Smooth muscle cell (in vitro differentiated cells): ENCODE measurements around the gene PANK1. TPM values are rescaled to one million over a fixed set of nuclear protein-coding genes. Genes with fewer than 3 reads are reported as not detected.

Experiments
- DNase-seq: peaks from one replicate; lab custom pipeline; 2025; ENCODE audit not compliant: unreplicated experiment; lab: John Stamatoyannopoulos, UW
- H2AFZ ChIP-seq: fragments of 200-600 bp; sonication (generic); 2 replicates; pipeline ENCODE4 v1.6.0; 2016; ENCODE audit warnings: antibody characterized with exemption, low read depth, mild to moderate bottlenecking
- H3F3A ChIP-seq: fragments of 200-600 bp; sonication (generic); 2 replicates; pipeline ENCODE4 v1.6.0; 2017; ENCODE audit warnings: antibody characterized with exemption, low read depth
- H3K27ac ChIP-seq: fragments of 200-600 bp; sonication (generic); 2 replicates; pipeline ENCODE4 v1.5.1; 2016; ENCODE audit warnings: low read depth, mild to moderate bottlenecking
- H3K27me3 ChIP-seq: fragments of 200-600 bp; sonication (generic); 2 replicates; pipeline ENCODE4 v1.6.1; 2016; ENCODE audit warnings: low read depth, mild to moderate bottlenecking
- H3K36me3 ChIP-seq: fragments of 200-600 bp; sonication (generic); 2 replicates; pipeline ENCODE4 v1.5.1; 2016; ENCODE audit warnings: low read depth
- H3K4me1 ChIP-seq: fragments of 200-600 bp; sonication (generic); 2 replicates; pipeline ENCODE4 v1.5.1; 2016; ENCODE audit warnings: low read depth
- H3K4me2 ChIP-seq: fragments of 200-600 bp; sonication (generic); 2 replicates; pipeline ENCODE4 v1.6.0; 2016; ENCODE audit warnings: mild to moderate bottlenecking
- H3K4me3 ChIP-seq: fragments of 200-600 bp; sonication (generic); 2 replicates; pipeline ENCODE4 v1.5.1; 2016; ENCODE audit warnings: mild to moderate bottlenecking
- H3K79me2 ChIP-seq: fragments of 200-600 bp; sonication (generic); 2 replicates; pipeline ENCODE4 v1.6.0; 2016; ENCODE audit warnings: low read depth, mild to moderate bottlenecking
- H3K9ac ChIP-seq: fragments of 200-600 bp; sonication (generic); 2 replicates; pipeline ENCODE4 v1.6.0; 2016; ENCODE audit warnings: low read depth
- H3K9me3 ChIP-seq: fragments of 200-600 bp; sonication (generic); replicated peaks from 2 replicates; pipeline ENCODE4 v1.5.1; 2016; ENCODE audit warnings: low read depth
- H4K20me1 ChIP-seq: fragments of 200-600 bp; sonication (generic); 2 replicates; pipeline ENCODE4 v1.6.0; 2016; ENCODE audit warnings: low read depth
- CTCF ChIP-seq: fragments of 200-600 bp; sonication (generic); IDR thresholded peaks from 2 replicates; pipeline ENCODE4 v1.5.1; 2017; ENCODE audit warnings: borderline replicate concordance, mild to moderate bottlenecking, antibody characterized with exemption; ENCODE audit not compliant: insufficient read depth, poor library complexity, severe bottlenecking
- WGBS: methylation state at CpG from one replicate; pipeline ENCODE4 v1.1.7; 2016; ENCODE audit warnings: low lambda C conversion rate; 5-methylcytosine and 5-hydroxymethylcytosine counted together
- polyA plus RNA-seq: library from polyadenylated mRNA; unstranded; fragments of >200 nt; fragmentation: Nextera tagmentation; extraction: Ambion mirVana; gene quantifications from 2 replicates; pipeline ENCODE4 v1.2.1, GENCODE V29; 2016
- total RNA-seq: library from RNA; depleted of rRNA; stranded (reverse); fragments of >200 nt; gene quantifications from 2 replicates; pipeline ENCODE4 v1.2.3, GENCODE V29; 2014

The PANK1 gene
- total and polyA plus RNA-seq, 2 experiments from 2014 or later = 8.6 to 14.1 TPM

GRCh38 chr10:89600041-89600440 is 45.0 kb downstream of the PANK1 start:
- Histone ChIP-seq H3K4me2 (no peak overlapping the region), H3K79me2 (no peaks in the 10 kb centered on the region), H3K27ac (no peak overlapping the region), H3F3A (no peaks in the 10 kb centered on the region), H3K9me3 (no peaks in the 10 kb centered on the region), H4K20me1 (peaks cover 6% of the 10 kb centered on the region), H3K27me3 (no peaks in the 10 kb centered on the region), H3K4me1 (no peaks in the 10 kb centered on the region), H3K4me3 (no peak overlapping the region), H3K9ac (no peak overlapping the region), H2AFZ (no peak overlapping the region), H3K36me3 (no peaks in the 10 kb centered on the region)
- no peak for TF ChIP-seq CTCF
- DNase-seq = no peak
- WGBS = 87% methylated on average over 3 of the region's 3 CpGs

GRCh38 chr10:89593043-89593442 is 52.0 kb downstream of the PANK1 start:
- DNase-seq = no peak
- Histone ChIP-seq H4K20me1 (no peaks in the 10 kb centered on the region), H3K4me2 (no peak overlapping the region), H3K27ac (no peak overlapping the region), H3K4me1 (no peaks in the 10 kb centered on the region), H3F3A (no peaks in the 10 kb centered on the region), H3K79me2 (no peaks in the 10 kb centered on the region), H3K27me3 (no peaks in the 10 kb centered on the region), H3K9me3 (no peaks in the 10 kb centered on the region), H3K36me3 (peaks cover 4% of the 10 kb centered on the region), H3K9ac (no peak overlapping the region), H2AFZ (no peak overlapping the region), H3K4me3 (no peak overlapping the region)
- TF ChIP-seq CTCF = no peak
- 93% methylated on average over 10 of the region's 10 CpGs for WGBS

- peaks cover 7% of the 10 kb centered on the region for H3K36me3 ChIP-seq
- H3K9ac ChIP-seq = no peak overlapping the region
- no peaks in the 10 kb centered on the region for H3K9me3 ChIP-seq
- H3F3A ChIP-seq = no peaks in the 10 kb centered on the region
- DNase-seq = no peak
- no peaks in the 10 kb centered on the region for H3K27me3 ChIP-seq
- H3K27ac ChIP-seq = no peak overlapping the region
- 93% methylated on average over 3 of the region's 3 CpGs for WGBS
- no peak overlapping the region for H3K4me3 ChIP-seq
- H4K20me1 ChIP-seq = no peaks in the 10 kb centered on the region
- H3K4me1 ChIP-seq = no peaks in the 10 kb centered on the region
- H3K4me2 ChIP-seq = no peak overlapping the region
- H3K79me2 ChIP-seq = no peaks in the 10 kb centered on the region
- H2AFZ ChIP-seq = no peak overlapping the region
- TF ChIP-seq CTCF = no peak
These were observed 52.5 kb downstream of the PANK1 start for GRCh38 chr10:89592539-89592938.

- Histone ChIP-seq H4K20me1 (no peaks in the 10 kb centered on the region), H3K4me1 (no peaks in the 10 kb centered on the region), H3F3A (no peaks in the 10 kb centered on the region), H3K4me3 (no peak overlapping the region), H3K4me2 (no peak overlapping the region), H2AFZ (no peak overlapping the region), H3K9me3 (no peaks in the 10 kb centered on the region), H3K36me3 (peaks cover 7% of the 10 kb centered on the region), H3K27ac (no peak overlapping the region), H3K27me3 (no peaks in the 10 kb centered on the region), H3K9ac (no peak overlapping the region), H3K79me2 (no peaks in the 10 kb centered on the region)
- TF ChIP-seq CTCF = no peak
- WGBS = 63% methylated on average over 3 of the region's 3 CpGs
- no peak for DNase-seq
These were observed 53.2 kb downstream of the PANK1 start for GRCh38 chr10:89591796-89592271.
